Activated naive CD4-positive, alpha-beta T cell treated with anti-CD3 and anti-CD28 coated beads, Interleukin-2, amount 50 U/mL, for 24 hours (primary cell): ENCODE data around the gene GNAQ.
"Not testable (repeated sequence)": the region's sequence is repeated elsewhere in the genome, so short reads cannot be mapped to it uniquely, and the experiment has no call there.

Experiments
- H3K27ac Mint-ChIP-seq: one replicate; pipeline ENCODE4 v1.8.0; 2021; ENCODE audit warnings: mild to moderate bottlenecking, mixed read lengths
- H3K27me3 Mint-ChIP-seq: one replicate; pipeline ENCODE4 v1.8.0; 2021; ENCODE audit warnings: mixed read lengths
- H3K36me3 Mint-ChIP-seq: one replicate; pipeline ENCODE4 v1.8.0; 2021; ENCODE audit warnings: mixed read lengths
- H3K4me1 Mint-ChIP-seq: one replicate; pipeline ENCODE4 v1.8.0; 2021; ENCODE audit warnings: mixed read lengths
- H3K4me3 Mint-ChIP-seq: one replicate; pipeline ENCODE4 v1.8.0; 2021; ENCODE audit warnings: mild to moderate bottlenecking, mixed read lengths
- H3K9me3 Mint-ChIP-seq: one replicate; pipeline ENCODE4 v1.8.0; 2021; ENCODE audit warnings: mixed read lengths

GNAQ gene

DNA sequence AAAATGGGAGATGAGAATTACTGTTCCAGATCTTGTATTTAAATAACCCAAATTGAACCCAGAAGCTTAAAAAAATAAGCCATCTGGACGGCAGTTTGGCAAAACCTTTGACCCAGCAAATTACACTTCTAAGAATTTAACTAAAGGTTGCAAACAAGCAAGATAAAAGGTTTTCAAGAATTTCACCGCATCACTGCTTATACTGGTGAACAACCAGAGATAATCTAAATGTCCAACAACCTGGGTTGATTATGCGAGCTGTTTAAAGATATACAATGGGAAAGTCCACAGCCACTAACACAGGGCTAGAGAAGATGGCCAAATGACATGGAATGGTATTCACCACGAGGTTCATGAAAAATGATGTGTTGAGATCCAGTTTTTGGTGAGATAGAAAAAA lies 149.3 kb downstream of the GNAQ start:
- Mint-ChIP-seq H3K36me3 (peaks cover 3% of the 10 kb centered on the region), H3K4me3 (no peak overlapping the region), H3K4me1 (peaks cover 21% of the 10 kb centered on the region)

DNA sequence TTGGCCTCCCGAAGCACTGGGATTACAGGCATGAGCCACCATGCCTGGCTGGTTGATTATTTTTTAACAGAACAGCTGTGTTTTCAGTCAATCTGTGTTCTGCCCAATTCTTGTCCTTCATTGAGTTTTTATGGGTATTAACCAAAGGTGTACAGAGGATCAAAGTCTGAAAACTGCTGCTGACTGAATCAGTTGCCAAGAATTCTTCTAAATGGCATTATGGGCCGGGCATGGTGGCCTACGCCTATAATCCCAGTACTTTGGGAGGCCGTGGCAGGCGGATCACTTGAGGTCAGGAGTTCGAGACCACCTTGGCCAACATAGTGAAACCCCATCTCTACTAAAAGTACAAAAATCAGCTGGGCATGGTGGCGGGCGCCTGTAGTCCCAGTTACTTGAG lies 150.0 kb downstream of the GNAQ start:
- H3K9me3 Mint-ChIP-seq, H3K4me3 Mint-ChIP-seq, H3K27ac Mint-ChIP-seq, H3K27me3 Mint-ChIP-seq, H3K36me3 Mint-ChIP-seq: not testable (repeated sequence)
- peaks cover 21% of the 10 kb centered on the region for H3K4me1 Mint-ChIP-seq

More for the DNA sequence above, 149.3 kb downstream of the GNAQ start:
- Mint-ChIP-seq H3K27ac (no peak overlapping the region), H3K9me3 (no peaks in the 10 kb centered on the region), H3K27me3 (no peaks in the 10 kb centered on the region)

DNA sequence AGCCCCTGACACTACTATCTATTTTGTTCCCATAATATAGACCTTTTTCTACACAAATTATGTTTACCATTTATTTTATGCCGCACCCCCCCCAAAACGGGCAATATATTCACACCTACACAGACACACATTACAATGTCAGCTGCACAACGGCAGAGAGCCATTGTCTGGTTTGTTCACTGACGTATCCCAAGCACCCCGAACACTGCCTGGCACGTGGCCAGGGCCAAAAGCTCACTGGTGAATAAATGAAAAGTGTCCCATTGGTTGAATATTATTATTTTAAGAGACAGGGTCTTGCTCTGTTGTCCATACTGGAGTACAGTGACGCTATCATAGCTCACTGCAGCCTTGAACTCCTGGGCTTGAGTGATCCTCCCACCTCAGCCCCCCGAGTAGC lies 150.5 kb downstream of the GNAQ start:
- Mint-ChIP-seq H3K4me3 (no peak overlapping the region), H3K9me3 (no peaks in the 10 kb centered on the region), H3K27me3 (no peaks in the 10 kb centered on the region), H3K36me3 (peaks cover 3% of the 10 kb centered on the region), H3K27ac (no peak overlapping the region), H3K4me1 (peaks cover 21% of the 10 kb centered on the region)

GRCh38 chr9:77879437-77879943 lies 152.1 kb downstream of the GNAQ start:
- Mint-ChIP-seq H3K4me3 (no peak overlapping the region), H3K36me3 (peaks cover 6% of the 10 kb centered on the region), H3K27ac (no peak overlapping the region), H3K4me1 (peaks cover 22% of the 10 kb centered on the region), H3K27me3 (no peaks in the 10 kb centered on the region), H3K9me3 (no peaks in the 10 kb centered on the region)

GRCh38 chr9:77878793-77879192 lies 152.8 kb downstream of the GNAQ start:
- H3K36me3 Mint-ChIP-seq, H3K27ac Mint-ChIP-seq, H3K9me3 Mint-ChIP-seq, H3K27me3 Mint-ChIP-seq, H3K4me3 Mint-ChIP-seq: not testable (repeated sequence)
- peaks cover 15% of the 10 kb centered on the region for H3K4me1 Mint-ChIP-seq

DNA sequence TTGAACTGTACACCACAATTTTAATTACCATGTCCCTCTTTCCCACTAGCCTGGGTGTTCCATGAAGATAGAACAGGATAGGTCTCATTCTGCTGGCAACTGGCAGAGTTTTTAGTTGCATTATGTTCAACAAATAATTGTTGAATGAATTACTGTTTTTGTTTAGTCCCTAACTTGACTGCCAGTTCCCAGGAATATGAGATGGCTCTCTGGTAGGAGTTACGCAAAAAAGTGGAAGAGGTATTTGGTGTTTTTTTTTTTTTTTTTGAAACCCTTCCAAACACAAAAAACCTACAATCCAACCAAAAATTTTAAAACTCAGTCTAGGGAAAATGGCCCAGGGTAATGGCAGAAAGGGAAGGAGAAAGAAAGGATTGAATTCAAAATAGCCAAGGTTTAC lies 153.6 kb downstream of the GNAQ start:
- Mint-ChIP-seq H3K27me3 (no peaks in the 10 kb centered on the region), H3K4me3 (no peak overlapping the region), H3K9me3 (no peaks in the 10 kb centered on the region), H3K27ac (no peak overlapping the region), H3K4me1 (peaks cover 11% of the 10 kb centered on the region), H3K36me3 (peaks cover 12% of the 10 kb centered on the region)

DNA sequence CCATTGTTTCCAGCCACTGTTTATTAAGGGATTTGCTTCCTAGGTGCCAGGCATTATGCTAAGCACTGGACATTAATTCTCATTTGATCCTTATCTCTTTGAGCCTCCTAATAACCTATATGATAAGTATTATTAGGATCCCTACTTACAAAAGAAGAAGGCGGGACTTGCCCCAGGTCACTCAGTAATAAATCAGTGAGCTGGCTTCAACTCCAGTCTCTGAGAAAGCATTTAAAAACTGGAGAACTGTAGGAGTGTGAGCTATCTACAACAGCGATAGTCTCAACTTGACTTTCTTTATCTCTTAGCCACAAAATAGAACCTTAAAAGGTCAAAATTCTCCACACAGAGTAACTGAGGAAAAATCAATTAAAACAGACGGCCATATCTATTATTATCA lies 155.0 kb downstream of the GNAQ start:
- no peaks in the 10 kb centered on the region for H3K27me3 Mint-ChIP-seq
- no peaks in the 10 kb centered on the region for H3K9me3 Mint-ChIP-seq
- H3K36me3 Mint-ChIP-seq, result peaks cover 14% of the 10 kb centered on the region
- peaks cover 9% of the 10 kb centered on the region for H3K4me1 Mint-ChIP-seq
- no peak overlapping the region for H3K4me3 Mint-ChIP-seq
- no peak overlapping the region for H3K27ac Mint-ChIP-seq

DNA sequence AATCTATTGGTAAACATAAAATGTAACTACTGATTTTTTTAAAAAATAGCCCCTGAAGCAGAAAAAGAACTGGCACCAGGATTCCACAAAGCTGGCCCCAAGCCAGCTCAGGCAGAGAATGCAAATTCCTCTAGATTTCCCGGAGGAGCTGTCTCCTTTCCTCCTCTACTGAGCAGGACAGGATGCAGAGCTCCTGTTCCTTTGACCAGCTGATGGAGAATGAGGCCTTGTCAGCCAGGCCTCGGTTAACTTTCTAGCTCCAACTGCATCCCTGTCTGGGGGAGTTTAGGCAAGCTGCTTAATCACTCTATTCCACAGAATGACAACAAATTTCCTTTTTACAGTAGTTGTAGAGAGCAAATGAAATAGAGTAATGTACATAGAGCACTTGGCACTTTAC lies 155.5 kb downstream of the GNAQ start:
- Mint-ChIP-seq H3K4me1 (peaks cover 14% of the 10 kb centered on the region), H3K27ac (no peak overlapping the region), H3K4me3 (no peak overlapping the region), H3K27me3 (no peaks in the 10 kb centered on the region), H3K9me3 (no peaks in the 10 kb centered on the region), H3K36me3 (peaks cover 16% of the 10 kb centered on the region)

DNA sequence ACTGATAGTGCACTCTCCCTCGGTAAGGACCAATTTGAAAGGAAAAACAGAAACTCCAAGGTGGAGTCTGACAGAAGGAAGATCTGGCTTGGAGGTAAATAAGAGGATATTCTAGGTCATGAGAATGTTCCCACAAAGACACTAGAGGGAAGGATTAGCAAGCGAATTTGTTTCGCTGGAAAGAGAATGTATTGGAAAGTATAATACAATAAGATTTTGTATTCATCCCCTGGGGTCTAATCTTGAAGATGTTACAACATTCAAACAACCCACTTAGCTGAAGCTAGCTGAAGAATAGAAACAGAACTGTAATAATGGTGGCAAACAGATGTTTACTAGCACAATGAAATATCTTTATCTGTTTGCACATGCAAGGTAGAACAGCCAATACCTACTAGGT lies 158.7 kb downstream of the GNAQ start:
- H3K27ac Mint-ChIP-seq, result no peak overlapping the region
- H3K27me3 Mint-ChIP-seq, result no peaks in the 10 kb centered on the region
- H3K36me3 Mint-ChIP-seq, result peaks cover 16% of the 10 kb centered on the region
- H3K4me3 Mint-ChIP-seq, result no peak overlapping the region
- no peaks in the 10 kb centered on the region for H3K9me3 Mint-ChIP-seq
- peaks cover 15% of the 10 kb centered on the region for H3K4me1 Mint-ChIP-seq

GRCh38 chr9:77872177-77872576 lies 159.4 kb downstream of the GNAQ start:
- Mint-ChIP-seq H3K27me3 (no peaks in the 10 kb centered on the region), H3K4me3 (no peak overlapping the region), H3K36me3 (peaks cover 16% of the 10 kb centered on the region), H3K27ac (no peak overlapping the region), H3K9me3 (no peaks in the 10 kb centered on the region), H3K4me1 (peaks cover 15% of the 10 kb centered on the region)

DNA sequence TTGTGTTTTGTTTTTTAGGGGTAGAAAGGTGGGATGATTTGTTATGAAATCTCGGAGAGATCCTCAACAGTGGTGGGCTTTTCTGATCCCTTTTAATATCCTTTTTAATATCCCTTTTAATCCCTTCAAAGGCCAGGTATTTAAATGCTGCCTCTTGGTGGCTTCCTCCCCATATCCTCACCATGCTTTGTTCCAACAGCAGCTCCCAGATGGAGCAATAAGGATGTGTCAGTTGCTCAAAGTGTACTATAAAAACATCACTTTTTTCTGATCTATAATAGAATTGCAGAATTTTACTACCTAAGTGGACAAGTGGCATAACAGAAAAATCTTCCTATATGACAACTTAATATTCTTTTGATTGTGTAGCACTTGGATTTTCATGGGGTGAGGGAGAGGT lies 160.1 kb downstream of the GNAQ start:
- Mint-ChIP-seq H3K4me1 (peaks cover 15% of the 10 kb centered on the region), H3K4me3 (no peak overlapping the region), H3K36me3 (peaks cover 16% of the 10 kb centered on the region), H3K27ac (no peak overlapping the region), H3K9me3 (no peaks in the 10 kb centered on the region), H3K27me3 (no peaks in the 10 kb centered on the region)

GRCh38 chr9:77866878-77867277 lies 164.7 kb downstream of the GNAQ start:
- Mint-ChIP-seq H3K27me3 (no peaks in the 10 kb centered on the region), H3K9me3 (peaks cover 9% of the 10 kb centered on the region), H3K4me3 (no peak overlapping the region), H3K27ac (no peak overlapping the region), H3K36me3 (peaks cover 41% of the 10 kb centered on the region), H3K4me1 (peaks cover 11% of the 10 kb centered on the region)

DNA sequence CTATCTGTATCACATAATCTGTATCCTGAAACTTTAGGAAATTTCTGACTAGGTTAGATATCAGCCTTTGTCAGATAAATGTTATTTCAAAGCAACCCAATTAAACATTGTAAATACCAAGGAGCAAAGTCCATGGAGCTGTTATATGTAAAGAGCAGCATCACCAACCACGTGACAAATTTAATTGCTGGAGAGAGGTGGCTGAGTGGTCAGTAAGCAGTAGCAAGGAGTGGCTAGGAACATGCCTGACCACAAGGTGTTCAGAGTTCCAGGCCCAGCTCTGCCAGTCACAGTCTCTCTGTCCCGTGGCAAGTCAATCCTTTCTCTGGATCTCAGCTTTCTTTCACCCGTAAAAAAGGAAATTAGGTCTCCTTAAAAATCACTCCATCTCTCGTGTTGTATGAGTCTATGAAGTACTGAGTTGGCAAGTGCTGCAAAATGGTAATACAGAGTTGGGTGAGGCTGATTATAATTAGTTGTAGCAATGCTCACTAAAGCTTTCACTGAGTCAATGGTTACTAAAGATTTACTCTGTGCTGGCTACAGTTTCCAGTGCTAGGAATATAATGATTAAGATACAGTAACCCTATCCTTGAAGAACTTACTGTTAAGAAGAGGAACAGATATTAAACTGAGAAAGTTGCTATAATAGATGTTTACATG lies 166.1 kb downstream of the GNAQ start:
- H3K36me3 Mint-ChIP-seq, result peaks cover 46% of the 10 kb centered on the region
- H3K4me1 Mint-ChIP-seq, result peaks cover 4% of the 10 kb centered on the region
- no peak overlapping the region for H3K27ac Mint-ChIP-seq
- no peaks in the 10 kb centered on the region for H3K27me3 Mint-ChIP-seq
- peaks cover 9% of the 10 kb centered on the region for H3K9me3 Mint-ChIP-seq
- H3K4me3 Mint-ChIP-seq, result no peak overlapping the region

DNA sequence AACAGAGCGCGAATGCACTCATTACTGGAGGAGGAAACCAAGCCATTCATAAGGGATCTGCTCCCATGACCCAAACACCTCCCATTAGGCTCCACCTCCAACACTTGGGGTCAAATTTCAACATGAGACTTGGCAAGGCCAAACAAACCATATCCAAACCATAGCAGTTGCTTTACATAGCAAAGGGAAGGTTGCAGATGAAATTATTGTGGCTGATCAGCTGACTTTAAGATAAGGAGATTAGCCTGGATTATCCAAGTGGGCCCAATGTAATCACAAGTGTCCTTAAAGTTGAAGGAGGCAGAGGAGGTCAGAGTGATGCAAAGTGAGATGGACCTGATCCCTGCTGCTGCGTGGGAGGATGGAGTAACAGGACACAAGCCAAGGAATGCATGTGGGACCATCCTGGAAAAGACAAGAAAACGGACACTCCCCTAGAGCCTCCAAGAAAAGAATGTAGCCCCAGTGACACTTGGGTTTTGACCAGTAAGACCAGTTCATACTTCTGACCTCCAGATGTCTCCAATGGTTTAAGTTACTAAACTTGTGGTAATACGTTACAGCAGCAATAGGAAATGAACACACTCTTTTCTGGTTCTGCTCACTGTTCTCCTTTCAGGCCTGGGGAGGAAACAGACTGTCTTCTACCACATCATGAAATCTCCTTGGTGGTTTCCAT lies 167.3 kb downstream of the GNAQ start:
- H3K27me3 Mint-ChIP-seq, result no peaks in the 10 kb centered on the region
- H3K36me3 Mint-ChIP-seq, result peaks cover 46% of the 10 kb centered on the region
- peaks cover 9% of the 10 kb centered on the region for H3K9me3 Mint-ChIP-seq
- H3K27ac Mint-ChIP-seq, result no peak overlapping the region
- H3K4me1 Mint-ChIP-seq, result peaks cover 4% of the 10 kb centered on the region
- H3K4me3 Mint-ChIP-seq, result no peak overlapping the region

DNA sequence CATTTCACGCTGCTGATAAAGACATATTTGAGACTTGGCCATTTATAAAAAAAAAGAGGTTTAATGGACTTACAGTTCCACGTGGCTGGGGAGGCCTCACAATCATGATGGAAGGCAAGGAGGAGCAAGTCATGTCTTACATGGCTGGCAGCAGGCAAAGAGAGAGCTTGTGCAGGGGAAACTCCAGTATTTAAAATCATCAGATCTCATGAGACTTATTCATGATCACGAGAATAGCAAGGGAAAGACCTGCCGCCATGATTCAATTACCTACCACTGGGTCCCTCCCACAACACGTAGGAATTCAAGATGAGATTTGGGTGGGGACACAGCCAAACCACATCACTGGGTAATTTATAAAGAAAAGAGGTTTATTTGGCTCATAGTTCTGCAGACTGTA lies 168.0 kb downstream of the GNAQ start:
- peaks cover 51% of the 10 kb centered on the region for H3K36me3 Mint-ChIP-seq
- not testable (repeated sequence) for H3K4me1 Mint-ChIP-seq, H3K27me3 Mint-ChIP-seq, H3K4me3 Mint-ChIP-seq, H3K27ac Mint-ChIP-seq
- H3K9me3 Mint-ChIP-seq, result peaks cover 14% of the 10 kb centered on the region

DNA sequence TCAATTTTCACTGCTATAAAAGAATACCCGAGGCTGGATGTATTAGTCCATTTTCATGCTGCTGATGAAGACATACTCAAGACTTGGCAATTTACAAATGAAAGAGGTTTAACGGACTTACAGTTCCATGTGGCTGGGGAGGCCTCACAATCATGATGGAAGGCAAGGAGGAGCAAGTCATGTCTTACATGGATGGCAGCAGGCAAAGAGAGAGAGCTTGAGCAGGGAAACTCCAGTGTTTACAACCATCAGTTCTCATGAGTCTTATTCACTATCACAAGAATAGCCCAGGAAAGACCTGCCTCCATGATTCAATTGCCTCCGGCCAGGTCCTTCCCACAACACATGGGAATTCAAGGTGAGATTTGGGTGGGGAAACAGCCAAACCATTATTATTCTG lies 170.7 kb downstream of the GNAQ start:
- not testable (repeated sequence) for H3K27ac Mint-ChIP-seq, H3K4me3 Mint-ChIP-seq, H3K27me3 Mint-ChIP-seq
- Mint-ChIP-seq H3K9me3 (peaks cover 17% of the 10 kb centered on the region), H3K36me3 (peaks cover 53% of the 10 kb centered on the region), H3K4me1 (peaks cover 26% of the 10 kb centered on the region)
